ENCODE data around the gene PHLDA2.

PHLDA2 gene

DNA sequence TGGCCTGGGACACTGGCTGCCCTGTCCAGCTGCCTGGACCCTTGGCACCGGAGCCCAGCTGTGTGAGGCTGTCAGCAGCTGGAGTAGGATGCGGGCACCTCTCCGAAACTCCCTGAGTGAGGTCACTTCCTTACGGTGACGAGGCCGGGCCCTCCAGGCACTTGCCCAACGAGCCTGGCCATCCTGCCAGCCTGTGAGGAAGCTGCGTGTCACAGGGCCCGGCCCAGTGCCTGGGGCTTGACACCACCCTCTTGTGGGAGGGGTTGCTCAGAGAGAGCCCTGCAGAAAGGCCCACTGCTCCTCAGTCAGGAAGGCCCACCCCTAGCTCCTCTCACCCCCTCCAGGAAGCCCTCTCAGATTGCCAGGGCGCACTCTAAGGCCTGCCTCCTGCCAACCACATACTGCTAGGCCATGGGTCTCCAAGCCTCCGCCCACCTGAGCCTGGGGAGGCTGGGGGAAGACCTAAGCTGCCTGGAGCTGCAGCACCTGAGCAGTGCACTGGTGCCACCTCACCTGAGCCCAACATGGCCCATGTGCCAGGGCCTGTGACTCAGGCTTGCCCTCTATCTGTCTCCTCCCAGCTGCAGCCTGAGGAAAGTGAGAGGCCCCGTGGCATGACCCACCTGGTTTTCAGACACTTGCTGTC is 4.3 kb upstream of the PHLDA2 start:
- Histone ChIP-seq H3K9me3 (ENCODE audit: insufficient read depth, low read depth, low read length) (peaks cover 12% of the 10 kb centered on the region; the same call in 1 of the 2 replicates), H3K9me2 (replicated peaks; ENCODE audit: low read depth, low read length) (no peaks in the 10 kb centered on the region), H3K27me3 (ENCODE audit: insufficient read depth, low read length, poor library complexity, severe bottlenecking) (no peaks in the 10 kb centered on the region), H2AFZ (ENCODE audit: low read length) (no peak overlapping the region), H3K4me2 (ENCODE audit: low read depth, low read length, poor library complexity, severe bottlenecking) (no peak overlapping the region), H3F3A (ENCODE audit: low read depth) (no peaks in the 10 kb centered on the region), H3K79me2 (ENCODE audit: insufficient read depth, low read length) (no peaks in the 10 kb centered on the region), H3K9ac (ENCODE audit: low read depth, low read length, poor library complexity, severe bottlenecking) (no peak overlapping the region), H3K36me3 (ENCODE audit: insufficient read depth, low read length) (no peaks in the 10 kb centered on the region), H3K4me3 (ENCODE audit: low read length, poor library complexity, severe bottlenecking) (no peak overlapping the region), H4K20me1 (ENCODE audit: insufficient read depth, low read length, poor library complexity, severe bottlenecking) (no peaks in the 10 kb centered on the region), H3K4me1 (ENCODE audit: insufficient read depth, low read length, poor library complexity, severe bottlenecking) (peaks cover 3% of the 10 kb centered on the region)
- TF ChIP-seq, protein P1, sequence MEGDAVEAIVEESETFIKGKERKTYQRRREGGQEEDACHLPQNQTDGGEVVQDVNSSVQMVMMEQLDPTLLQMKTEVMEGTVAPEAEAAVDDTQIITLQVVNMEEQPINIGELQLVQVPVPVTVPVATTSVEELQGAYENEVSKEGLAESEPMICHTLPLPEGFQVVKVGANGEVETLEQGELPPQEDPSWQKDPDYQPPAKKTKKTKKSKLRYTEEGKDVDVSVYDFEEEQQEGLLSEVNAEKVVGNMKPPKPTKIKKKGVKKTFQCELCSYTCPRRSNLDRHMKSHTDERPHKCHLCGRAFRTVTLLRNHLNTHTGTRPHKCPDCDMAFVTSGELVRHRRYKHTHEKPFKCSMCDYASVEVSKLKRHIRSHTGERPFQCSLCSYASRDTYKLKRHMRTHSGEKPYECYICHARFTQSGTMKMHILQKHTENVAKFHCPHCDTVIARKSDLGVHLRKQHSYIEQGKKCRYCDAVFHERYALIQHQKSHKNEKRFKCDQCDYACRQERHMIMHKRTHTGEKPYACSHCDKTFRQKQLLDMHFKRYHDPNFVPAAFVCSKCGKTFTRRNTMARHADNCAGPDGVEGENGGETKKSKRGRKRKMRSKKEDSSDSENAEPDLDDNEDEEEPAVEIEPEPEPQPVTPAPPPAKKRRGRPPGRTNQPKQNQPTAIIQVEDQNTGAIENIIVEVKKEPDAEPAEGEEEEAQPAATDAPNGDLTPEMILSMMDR (conservative IDR thresholded peaks at IDR 0.05; ENCODE audit: low read length): no peak
- no peak for TF ChIP-seq EZH2phosphoT487 (IDR thresholded peaks at IDR 0.05; ENCODE audit: borderline replicate concordance)

DNA sequence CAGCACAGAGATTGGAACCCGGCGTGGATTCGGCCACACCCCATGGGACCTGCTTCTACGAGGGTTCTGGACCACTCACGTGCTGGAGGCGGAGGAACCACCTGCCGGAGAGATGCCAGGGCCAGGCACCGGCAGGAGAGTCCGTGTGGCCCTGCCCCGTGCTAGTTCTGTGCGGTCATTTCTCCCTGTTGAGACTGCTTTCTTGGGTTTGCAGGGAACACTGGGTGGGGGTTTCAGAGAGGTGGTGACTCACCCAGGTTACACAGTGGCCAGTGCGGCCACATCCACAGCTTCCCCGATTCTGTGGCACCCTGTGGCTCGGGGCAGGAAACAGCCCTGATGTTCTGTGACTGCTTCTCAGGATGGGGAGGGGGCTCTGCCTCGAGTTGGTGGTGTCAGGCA is 3.6 kb upstream of the PHLDA2 start:
- Histone ChIP-seq H3K4me1 (ENCODE audit: insufficient read depth, low read length, poor library complexity, severe bottlenecking) (peaks cover 9% of the 10 kb centered on the region), H3K4me3 (ENCODE audit: low read length, poor library complexity, severe bottlenecking) (no peak overlapping the region), H3F3A (ENCODE audit: low read depth) (no peaks in the 10 kb centered on the region), H3K9me2 (replicated peaks; ENCODE audit: low read depth, low read length) (no peaks in the 10 kb centered on the region), H4K20me1 (ENCODE audit: insufficient read depth, low read length, poor library complexity, severe bottlenecking) (no peaks in the 10 kb centered on the region), H3K9ac (ENCODE audit: low read depth, low read length, poor library complexity, severe bottlenecking) (no peak overlapping the region), H3K4me2 (ENCODE audit: low read depth, low read length, poor library complexity, severe bottlenecking) (no peak overlapping the region), H3K27me3 (ENCODE audit: insufficient read depth, low read length, poor library complexity, severe bottlenecking) (no peaks in the 10 kb centered on the region), H3K79me2 (ENCODE audit: insufficient read depth, low read length) (no peaks in the 10 kb centered on the region), H2AFZ (ENCODE audit: low read length) (no peak overlapping the region), H3K36me3 (ENCODE audit: insufficient read depth, low read length) (no peaks in the 10 kb centered on the region), H3K9me3 (ENCODE audit: insufficient read depth, low read depth, low read length) (peaks cover 6% of the 10 kb centered on the region; the same call in 1 of the 2 replicates)
- TF ChIP-seq EZH2phosphoT487 (IDR thresholded peaks at IDR 0.05; ENCODE audit: borderline replicate concordance): no peak
- TF ChIP-seq, protein P1 (conservative IDR thresholded peaks at IDR 0.05; ENCODE audit: low read length): no peak

DNA sequence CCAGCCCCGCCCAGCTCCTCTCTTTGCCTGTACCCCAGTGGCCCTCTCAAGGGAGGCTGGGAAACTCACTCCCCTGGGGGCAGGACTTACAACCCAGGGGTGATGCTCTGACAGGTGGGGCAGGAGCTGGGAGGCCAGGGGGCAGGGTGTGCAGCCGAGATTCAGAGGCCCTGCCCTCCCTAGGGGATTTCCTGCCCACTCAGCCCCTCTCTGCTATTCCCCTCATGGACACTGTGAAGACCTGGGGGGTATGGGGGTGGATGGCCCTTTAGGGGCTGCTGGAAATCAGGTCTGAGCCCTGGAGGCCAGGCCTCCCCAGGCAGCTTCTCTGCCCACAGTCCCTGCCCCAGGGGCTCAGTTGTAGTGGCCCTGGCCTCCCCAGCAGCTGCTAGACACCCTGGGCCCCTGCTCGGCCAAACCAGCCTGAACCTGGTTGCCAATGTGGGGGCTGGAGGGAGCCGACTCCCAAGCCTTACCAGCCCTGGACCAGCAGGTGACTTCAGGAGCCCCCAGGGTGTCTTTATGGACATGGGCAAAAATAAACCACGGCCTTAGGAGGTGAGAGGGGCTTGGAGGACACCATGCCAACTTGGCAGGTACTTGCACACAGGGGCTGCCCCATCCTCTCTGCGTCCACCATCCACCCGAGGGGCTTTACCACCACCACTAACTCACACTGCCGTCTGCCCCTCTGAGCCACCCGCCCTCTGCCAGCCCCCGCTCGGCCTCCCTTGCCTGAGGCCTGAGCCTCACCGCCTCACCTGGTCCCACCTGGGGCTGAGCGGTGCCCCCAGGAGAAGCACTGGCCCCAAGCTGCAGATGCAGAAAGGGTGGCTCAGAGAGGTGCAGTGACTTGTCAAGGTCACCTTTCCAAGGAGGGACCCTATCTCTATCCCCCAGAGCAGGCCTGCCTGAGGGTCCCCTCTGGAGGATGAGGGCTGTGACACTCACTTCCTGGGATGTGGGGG is 2.8 kb upstream of the PHLDA2 start:
- no peak overlapping the region for H3K4me3 ChIP-seq (ENCODE audit: low read length, poor library complexity, severe bottlenecking)
- H3K79me2 ChIP-seq (ENCODE audit: insufficient read depth, low read length): no peaks in the 10 kb centered on the region
- no peaks in the 10 kb centered on the region for H4K20me1 ChIP-seq (ENCODE audit: insufficient read depth, low read length, poor library complexity, severe bottlenecking)
- H3K4me2 ChIP-seq (ENCODE audit: low read depth, low read length, poor library complexity, severe bottlenecking): no peak overlapping the region
- no peaks in the 10 kb centered on the region for H3K36me3 ChIP-seq (ENCODE audit: insufficient read depth, low read length)
- no peaks in the 10 kb centered on the region for H3K27me3 ChIP-seq (ENCODE audit: insufficient read depth, low read length, poor library complexity, severe bottlenecking)
- no peaks in the 10 kb centered on the region for H3F3A ChIP-seq (ENCODE audit: low read depth)
- H3K9me3 ChIP-seq (ENCODE audit: insufficient read depth, low read depth, low read length): no peaks in the 10 kb centered on the region
- H3K9me2 ChIP-seq (replicated peaks; ENCODE audit: low read depth, low read length): no peaks in the 10 kb centered on the region
- H3K9ac ChIP-seq (ENCODE audit: low read depth, low read length, poor library complexity, severe bottlenecking): no peak overlapping the region
- TF ChIP-seq, protein P1 (conservative IDR thresholded peaks at IDR 0.05; ENCODE audit: low read length): no peak
- TF ChIP-seq EZH2phosphoT487 (IDR thresholded peaks at IDR 0.05; ENCODE audit: borderline replicate concordance): no peak
- peaks cover 17% of the 10 kb centered on the region for H3K4me1 ChIP-seq (ENCODE audit: insufficient read depth, low read length, poor library complexity, severe bottlenecking)
- no peak overlapping the region for H2AFZ ChIP-seq (ENCODE audit: low read length)

Measured in Loucy (cell line).